Activated naive CD4-positive, alpha-beta T cell treated with anti-CD3 and anti-CD28 coated beads, Interleukin-2, amount 50 U/mL, for 16 hours (primary cell): ENCODE data around the gene COMMD9.
A peak's percentile ranks its signal among the peaks of the same experiment; 100 is the strongest.

Experiments used
- DNase-seq: peaks from one replicate; pipeline ENCODE4 v3.0.0-alpha.2; 2020

Gene COMMD9

DNA sequence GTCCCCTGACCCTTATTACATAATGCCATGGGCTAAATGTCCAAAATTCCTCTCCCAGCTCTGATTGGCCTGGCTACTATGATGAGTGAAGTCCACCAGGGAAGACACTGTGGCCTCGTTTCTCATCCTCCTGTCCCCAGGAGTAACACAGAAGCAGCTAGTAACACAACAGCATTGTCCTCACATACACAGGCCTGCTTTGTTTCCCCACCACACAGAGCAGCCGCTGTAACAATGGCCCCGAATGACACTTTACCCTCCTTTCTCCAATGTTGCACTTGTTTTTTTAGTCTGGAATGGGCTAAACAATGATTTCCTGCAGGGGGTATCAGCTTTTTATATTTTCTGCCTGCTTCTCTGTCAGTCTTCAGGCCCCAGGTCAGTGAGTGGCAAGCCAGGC, 6.7 kb upstream of the COMMD9 start, which contains the start of gene PRR5L:
Gene PRR5L (plus strand): TSS at position 363 of the 400 bp plus-strand sequence. CDS start 104,834 bp downstream, outside the sequence.
- no peak for DNase-seq

DNA sequence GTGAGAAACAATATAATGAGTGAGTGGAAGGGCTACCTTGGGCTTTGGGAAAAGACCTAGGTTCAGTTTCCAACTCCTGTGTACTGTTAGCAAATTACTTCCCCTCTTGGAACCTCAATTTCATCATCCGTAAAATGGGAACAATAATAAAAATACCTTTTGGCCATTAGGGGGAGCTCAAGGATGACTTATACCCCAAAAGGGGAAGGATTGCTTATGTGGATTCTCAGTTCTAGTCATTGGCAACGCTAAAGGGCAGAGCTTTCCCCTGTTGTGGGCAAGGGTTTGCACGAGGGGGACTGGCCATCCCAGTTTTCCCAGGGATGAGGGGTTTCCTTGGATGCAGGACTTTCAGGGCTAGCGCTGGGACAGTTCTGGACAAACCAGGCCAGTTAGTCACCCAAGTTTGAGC, 3.1 kb upstream of the COMMD9 start:
- no peak for DNase-seq

- no peak for DNase-seq
These were observed 590 bp downstream of the COMMD9 start for GRCh38 chr11:36288442-36289225.

DNA sequence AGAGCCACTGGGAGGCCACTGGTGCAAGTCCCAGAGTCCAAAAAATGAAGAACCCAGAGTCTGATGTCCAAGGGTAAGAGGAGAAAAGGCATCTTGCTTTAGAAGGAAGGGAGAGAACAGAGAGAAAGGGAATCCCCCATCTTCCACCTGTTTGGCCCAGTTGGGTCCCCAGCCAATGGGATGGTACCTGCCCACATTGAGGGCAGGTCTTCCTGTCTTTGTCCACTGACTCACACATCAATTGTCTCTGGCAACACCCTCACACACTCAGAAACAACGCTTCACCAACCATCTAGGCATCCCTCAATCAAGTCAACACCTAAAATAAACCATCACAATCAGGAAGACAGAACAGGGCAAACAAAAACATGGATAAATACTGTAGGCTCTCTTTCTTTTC, 6.3 kb downstream of the COMMD9 start:
- no peak for DNase-seq

DNA sequence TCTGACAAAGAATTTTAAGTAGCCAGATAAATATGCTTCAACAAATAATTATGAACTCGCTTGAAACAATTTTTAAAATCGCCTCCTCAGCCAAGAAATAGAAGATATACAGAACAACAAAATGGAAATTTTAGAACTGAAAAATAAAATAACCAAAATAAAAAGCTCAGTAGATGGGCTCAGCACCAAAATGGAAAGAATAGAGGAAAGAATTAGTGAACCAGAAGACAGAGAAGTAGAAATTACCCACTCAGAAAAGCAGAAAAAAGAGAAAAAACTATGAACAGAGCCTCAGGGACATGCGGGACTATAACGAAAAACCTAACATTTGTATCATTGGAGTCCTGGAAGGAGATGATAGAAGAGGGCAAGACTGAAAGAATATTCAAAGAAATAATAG, 7.4 kb downstream of the COMMD9 start:
- DNase-seq: no peak

DNA sequence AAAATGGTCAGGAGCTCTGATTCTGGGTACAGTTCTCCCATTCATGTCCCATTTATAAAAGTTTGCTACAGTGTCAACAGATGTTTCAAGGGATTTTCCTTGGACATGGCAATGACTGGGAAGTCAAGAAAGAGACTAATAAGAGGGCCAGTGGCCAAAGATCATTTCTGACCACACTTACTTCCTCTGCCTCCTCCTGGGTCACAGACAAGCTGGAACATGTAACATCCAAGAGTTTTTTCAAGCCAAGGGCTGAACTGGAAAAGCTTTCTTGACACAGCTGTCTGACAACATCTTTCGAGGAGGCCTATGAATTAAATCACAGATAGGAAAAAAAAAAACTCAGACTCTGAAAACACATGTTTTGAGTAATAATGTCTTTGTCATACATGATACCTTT, 8.7 kb downstream of the COMMD9 start:
- no peak for DNase-seq

- no peak for DNase-seq
These were observed 10.5 kb downstream of the COMMD9 start for GRCh38 chr11:36278531-36279282.

GRCh38 chr11:36274414-36274813, 14.8 kb downstream of the COMMD9 start:
- DNase-seq: no peak

GRCh38 chr11:36273110-36273509, 16.1 kb downstream of the COMMD9 start:
- DNase-seq: no peak

GRCh38 chr11:36271794-36272407, 17.3 kb downstream of the COMMD9 start:
- no peak for DNase-seq

GRCh38 chr11:36270701-36271100, 18.5 kb downstream of the COMMD9 start:
- DNase-seq: no peak

DNA sequence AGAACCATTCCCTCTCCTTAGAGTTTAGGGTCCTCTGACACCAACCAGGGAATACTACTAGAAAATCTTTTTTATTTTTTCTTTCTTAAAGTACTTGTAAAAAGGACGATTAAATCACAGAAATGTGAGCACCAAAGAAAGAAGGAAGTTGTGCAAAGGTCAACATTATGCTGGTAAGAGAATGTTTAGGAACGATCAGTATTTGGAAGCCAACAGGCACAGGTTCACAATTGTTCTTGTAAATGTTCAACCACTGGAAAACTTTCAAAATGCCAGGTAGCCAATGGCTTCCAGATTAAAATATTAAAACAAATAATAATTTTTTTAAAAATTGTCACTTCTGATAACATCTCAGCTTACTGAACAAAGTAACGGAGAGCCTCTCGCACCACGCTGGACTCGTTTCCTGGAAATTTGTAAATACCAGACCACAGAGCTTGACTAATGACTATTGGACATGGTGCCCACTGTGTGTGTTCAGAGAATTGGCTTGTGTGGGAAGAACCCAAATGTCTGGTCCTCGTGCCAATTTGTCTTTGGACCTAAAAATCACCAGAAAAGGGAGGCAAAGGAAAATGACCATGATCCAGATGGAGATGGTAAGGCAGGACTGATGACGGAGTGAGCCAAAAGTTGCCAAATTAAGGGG, 20.8 kb downstream of the COMMD9 start:
- no peak for DNase-seq

DNA sequence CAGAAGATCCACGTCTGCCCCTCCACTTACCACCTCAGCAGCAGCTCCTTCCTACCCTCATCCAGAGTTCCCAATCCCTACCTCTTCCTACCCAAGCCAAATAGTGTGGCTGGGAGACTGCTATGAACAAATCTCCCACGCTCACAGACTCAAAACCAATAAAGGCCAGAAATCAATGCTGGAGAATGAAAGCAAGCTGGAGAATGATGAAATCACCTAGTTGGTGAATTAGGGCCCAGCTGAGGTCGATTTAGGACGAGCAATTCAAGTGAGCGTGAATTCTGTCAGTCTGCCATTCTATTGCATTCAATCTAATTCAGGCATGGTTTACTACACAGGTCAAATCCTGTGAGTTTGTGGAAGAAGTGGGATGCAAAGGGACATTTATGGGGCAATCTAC, 22.5 kb downstream of the COMMD9 start:
- DNase-seq: no peak

GRCh38 chr11:36265793-36266628, 23.2 kb downstream of the COMMD9 start:
- DNase-seq: peak; percentile 49

- DNase-seq: no peak
These were observed 24.3 kb downstream of the COMMD9 start for GRCh38 chr11:36264973-36265344.

DNA sequence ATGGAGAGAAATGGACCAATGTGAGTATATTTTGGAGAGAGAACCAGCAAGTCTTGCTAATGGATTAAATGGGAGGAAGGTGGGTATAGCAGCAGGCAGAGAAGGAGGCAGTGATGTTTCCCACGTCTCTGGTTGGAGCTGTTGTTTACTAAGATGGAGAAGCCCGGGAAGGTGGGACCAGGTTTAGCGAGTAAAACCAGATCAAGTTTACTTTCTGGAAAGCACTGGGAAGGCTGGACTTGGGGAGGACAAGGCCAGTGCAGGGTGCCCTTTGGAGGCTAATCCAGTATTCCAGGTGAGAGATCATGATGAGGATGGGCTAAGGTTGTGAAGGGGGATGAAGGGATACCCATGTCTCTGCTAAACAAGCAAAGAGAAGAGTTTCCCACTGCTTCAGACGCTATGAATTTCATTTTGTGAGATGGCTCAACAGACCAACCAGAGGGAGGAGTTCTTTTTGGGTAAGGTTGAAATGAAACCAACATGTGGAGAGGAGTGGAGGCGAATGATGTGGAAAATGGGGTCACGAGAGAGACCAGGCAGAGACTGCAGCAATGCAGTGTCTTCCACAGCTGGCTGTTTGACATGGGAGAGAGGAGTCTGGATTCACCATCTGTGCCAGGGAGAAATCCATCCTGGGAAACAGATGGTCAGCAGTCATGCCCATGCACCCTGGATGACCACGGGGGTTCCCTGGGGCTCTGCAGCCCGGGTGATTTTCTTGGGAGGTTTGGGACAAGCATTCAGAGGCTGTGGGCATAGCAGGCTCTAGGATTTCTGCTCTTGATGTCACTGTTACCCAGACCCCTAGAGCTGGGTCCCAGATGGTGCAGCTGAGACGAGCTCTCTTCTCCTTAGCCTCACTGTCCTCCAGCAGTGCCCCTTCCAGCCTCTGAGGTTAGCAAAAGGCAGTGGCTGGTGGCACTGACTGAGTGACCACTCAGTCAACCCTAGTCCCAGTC, 24.9 kb downstream of the COMMD9 start:
- DNase-seq: no peak

DNA sequence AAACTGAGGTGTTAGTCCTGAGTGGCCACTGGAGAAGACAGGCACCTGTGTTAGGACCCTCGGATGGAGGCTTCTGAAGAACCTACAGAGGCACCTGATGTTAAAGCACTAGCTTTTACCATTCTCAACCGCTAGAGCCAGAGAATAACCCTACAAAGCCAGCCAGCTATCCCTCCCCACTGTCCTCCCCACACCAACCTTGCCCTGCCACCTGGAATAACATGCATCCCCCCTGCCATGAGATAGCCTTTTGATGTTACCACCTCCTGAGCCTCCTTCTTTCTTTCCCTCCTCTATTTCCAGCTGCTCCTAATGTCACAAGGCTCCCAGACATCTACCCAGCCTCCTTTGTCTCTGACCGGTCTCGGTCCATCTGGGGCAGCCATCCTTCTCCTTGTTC, 28.1 kb downstream of the COMMD9 start:
- no peak for DNase-seq

- DNase-seq: no peak
These were observed 30.4 kb downstream of the COMMD9 start for GRCh38 chr11:36258730-36259360.

- DNase-seq: no peak
These were observed 31.9 kb downstream of the COMMD9 start for GRCh38 chr11:36257351-36257750.

DNA sequence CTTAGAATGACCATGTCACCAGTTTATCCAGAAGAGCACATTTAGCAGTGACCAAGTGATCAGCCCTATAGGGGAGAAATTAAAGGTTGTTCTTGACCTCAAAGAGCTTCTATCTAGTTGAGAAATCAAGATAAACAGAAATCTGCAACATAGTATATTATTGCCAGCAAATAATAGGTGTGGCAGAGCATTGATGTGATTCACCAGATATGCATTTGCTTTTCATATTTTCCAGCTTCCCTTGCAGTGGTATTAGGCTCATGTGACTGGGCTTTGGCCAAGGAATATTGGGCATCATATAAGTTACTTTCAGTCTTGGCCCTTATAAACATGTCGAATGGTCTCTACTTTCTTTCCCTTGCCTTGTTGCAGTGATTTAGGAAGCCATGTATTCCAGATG, 34.5 kb downstream of the COMMD9 start:
- DNase-seq: no peak

- DNase-seq: no peak
These were observed 36.0 kb downstream of the COMMD9 start for GRCh38 chr11:36253238-36253637.
